ENCODE results near the gene CPNE4.

The CPNE4 gene

GRCh38 chr3:131796558-131797198 lies 238.1 kb downstream of the CPNE4 start:
- DNase-seq (ENCODE audit: low read depth): no peak

DNA sequence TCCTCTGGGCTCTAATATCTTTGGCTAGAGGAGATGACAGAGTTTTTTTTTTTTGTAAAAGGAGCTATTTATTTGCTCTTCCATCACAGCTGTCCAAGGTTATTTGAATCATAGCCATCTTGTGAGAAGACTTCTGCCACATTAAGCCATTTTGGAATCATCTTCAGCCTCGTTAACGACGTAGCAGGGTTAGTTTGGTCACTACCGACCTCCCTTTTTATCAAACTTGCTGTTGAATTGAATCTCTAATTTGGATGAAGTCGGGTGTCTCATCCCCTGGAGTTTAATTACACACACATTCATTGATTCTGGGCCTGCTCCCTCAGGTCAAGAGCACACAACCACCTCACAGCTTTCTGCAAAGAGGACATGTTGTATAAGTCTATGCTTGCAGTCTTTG lies 238.7 kb downstream of the CPNE4 start:
- no peak for DNase-seq (ENCODE audit: low read depth)

DNA sequence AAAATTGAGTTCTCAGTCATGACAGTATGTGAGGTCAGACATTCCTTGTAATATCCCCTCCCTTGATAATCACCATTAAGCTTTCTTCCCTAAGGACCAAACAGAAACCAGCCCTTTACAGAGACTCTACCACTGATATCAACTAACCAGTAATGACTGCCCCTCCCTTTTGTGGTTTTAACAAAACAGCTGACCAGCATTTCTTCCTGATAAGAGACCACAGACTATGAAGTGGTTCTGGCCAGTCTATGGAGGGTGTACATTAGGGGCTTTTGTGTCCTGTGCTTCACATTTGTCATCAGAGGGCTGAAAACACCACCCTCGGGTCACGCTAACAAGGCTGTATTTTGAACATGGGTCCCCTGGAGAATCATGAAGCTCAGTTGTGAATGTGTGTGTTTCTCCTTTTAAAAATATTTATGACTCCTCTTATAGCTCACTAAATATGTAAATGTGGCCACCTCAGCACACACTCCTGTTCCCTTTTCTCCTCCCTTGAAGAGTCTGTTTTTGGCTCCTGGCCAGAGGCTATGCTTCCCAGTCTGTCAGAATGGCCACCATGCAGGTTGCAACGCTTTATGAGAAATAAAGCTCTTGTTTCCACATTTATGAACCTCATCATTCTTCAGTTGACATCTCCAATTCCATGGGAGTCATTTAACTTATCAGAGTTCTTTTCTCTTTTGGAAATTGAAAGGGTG lies 239.3 kb downstream of the CPNE4 start:
- DNase-seq (ENCODE audit: low read depth): no peak

DNA sequence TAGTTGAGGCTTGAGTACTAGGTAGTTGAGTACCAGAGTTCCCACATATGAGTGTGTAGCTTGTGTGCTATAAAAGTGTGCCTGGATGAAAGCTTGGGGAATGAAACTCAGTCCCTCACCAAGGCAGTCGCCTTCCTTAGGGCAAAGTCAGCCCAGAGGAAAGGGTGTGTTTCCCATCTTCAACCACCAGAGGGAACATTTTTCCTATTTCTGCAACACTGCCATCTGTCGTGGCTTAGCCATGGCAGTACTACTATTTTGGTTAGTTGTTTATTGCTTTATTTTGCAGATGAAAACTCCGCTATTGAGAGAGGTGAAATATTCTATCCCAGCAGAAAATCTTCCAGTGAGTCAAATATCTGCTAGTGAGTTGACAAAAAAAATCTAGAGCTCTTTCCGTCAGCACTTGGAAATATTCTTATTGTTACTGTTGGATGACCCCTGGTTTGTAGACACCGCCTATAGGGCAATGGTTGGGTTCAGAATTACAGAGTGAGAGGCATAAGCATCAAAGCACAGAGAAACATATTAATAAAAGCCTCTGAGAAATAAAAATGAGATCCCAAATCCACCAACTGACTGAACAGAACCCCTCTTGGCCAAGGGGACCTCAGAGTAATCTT lies 239.9 kb downstream of the CPNE4 start:
- DNase-seq (ENCODE audit: low read depth): peak; percentile 43

DNA sequence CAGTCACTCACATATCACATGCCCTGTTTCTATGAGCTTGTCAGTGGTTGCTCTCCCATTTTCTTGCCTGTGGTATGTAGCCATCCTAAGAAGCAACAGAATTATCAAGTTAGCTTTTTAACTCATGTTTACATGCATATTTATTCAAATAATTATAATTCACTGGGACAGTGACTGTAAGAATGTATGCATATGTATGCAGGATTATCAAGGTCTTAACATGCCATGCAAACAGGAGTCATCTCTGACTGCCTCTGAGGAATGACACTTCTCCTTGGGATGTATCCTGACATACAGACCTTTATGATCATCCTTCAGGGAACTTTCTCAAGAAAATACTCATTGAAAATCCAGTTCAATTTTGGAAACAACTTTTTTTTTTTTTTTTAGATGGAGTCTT lies 240.9 kb downstream of the CPNE4 start:
- DNase-seq (ENCODE audit: low read depth): no peak

DNA sequence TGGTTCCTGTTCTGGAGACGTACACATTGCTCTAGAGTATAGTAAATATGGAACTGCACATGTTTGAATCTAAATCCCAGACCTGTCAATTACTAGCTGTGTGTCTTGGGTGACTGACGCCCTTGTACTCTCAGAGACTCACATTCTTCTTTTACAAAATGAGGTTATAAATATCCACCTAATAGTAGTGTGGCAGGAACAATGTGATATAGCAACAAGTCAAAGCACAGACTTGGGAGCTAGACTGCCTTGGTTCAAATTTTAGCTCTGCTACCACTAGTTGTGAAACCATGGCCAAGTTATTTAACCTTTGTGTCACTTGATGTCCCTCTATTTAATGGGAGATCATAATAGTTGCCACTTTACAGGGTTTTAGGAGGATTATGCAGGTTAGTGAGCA lies 245.6 kb downstream of the CPNE4 start:
- DNase-seq (ENCODE audit: low read depth): no peak

GRCh38 chr3:131786386-131786785 lies 248.4 kb downstream of the CPNE4 start:
- no peak for DNase-seq (ENCODE audit: low read depth)

DNA sequence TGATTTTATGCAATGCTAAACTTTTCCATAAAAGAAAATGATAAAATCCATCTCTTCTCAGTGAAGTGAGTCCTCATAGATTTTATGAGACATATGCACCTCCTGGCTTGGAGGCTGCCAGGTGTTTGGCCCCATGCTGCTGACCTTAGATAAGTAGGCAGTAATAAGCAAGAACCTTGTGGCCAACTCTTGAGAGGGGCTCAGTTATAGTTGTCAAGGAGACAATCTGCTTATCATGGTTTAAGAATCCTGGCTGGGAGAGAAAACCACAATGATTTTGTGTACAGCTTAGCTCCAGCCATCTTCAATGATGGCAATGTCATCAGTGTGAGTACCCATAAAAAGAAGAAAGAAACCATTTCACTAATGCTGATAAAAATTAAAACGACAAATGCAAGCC lies 252.1 kb downstream of the CPNE4 start:
- DNase-seq (ENCODE audit: low read depth): no peak

- no peak for DNase-seq (ENCODE audit: low read depth)
Measured at GRCh38 chr3:131778526-131778925, 256.3 kb downstream of the CPNE4 start.

DNA sequence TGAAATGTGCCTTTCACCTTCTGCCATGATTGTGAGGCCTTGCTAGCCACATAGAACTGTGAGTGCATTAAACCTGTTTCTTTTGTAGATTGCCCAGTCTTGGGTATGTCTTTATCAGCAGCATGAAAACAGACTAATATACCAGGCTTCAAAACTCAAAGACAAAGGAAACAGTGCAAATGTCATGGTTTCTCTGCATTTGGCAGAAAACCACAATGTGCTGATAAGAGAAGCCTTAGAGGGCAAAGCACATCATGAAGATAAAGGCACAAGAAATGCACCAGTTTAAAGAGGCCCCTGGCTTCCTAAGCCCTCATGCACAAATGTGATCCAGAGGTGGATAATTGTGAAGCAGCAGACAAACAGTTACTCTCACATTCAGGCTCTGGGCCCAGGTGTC lies 259.2 kb downstream of the CPNE4 start:
- DNase-seq (ENCODE audit: low read depth): no peak

GRCh38 chr3:131772269-131773026 lies 262.4 kb downstream of the CPNE4 start:
- no peak for DNase-seq (ENCODE audit: low read depth)

DNA sequence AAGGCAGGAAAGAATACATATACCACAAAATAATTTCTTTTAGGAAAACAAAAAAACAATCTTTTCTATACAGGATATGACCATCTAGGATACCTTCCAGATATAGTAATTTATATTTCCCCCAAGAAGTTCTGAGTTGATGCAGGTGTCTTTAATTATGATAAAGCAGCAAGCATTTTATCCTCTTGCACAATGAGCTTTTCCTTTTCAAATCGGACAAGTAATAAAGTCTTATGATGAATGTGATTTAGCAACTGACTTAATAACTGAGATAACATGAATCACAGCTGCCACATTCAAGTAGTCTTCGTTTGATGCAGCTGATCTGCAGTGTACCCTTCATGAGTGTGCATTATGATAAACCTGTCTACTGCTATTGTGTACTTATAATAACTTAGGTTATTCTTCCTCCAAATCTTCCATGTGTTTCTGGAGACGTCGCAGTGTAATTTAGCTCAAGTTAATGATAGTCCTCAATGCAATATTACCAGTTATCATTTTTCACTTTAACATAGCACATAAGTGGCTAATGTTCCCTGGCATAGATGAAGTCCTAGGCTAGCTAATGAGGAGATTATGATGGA lies 271.7 kb downstream of the CPNE4 start:
- DNase-seq (ENCODE audit: low read depth): no peak

DNA sequence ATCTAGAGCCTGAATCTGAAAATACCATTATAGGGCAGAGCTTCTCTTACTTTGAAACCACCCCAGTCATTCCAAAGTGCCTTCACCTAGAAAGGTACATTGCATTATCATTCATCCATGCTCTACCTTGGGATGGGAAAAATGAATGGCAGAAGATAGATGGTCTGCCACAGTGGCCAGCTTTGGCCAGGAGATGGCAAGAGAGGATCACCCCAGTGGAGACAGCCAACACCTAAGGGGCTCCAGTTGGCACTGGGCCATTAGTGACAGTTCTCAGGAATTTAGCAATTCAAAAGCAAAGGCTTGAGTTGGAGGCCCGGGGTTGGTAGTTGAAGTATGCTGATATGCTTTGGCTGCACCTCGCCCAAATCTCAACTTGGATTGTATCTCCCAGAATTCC lies 278.4 kb downstream of the CPNE4 start:
- no peak for DNase-seq (ENCODE audit: low read depth)

DNA sequence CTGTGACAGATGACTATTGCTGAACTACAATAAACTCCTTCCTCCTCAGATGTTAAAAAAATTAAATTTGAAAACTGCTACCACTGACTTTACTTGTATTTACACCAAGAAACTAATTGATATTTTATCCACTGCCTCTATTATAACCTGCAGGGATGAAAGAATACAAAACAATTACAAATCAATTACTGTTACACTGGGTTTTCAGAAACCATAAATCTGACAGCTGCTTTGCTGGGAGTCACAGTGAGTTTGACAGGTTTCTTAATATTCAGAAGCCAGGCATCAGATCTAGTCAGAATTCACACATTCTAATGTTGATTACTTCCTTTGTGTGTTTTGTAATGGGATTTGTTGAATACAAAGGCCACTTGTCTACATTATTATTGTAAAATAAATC lies 279.4 kb downstream of the CPNE4 start:
- DNase-seq (ENCODE audit: low read depth): no peak

DNA sequence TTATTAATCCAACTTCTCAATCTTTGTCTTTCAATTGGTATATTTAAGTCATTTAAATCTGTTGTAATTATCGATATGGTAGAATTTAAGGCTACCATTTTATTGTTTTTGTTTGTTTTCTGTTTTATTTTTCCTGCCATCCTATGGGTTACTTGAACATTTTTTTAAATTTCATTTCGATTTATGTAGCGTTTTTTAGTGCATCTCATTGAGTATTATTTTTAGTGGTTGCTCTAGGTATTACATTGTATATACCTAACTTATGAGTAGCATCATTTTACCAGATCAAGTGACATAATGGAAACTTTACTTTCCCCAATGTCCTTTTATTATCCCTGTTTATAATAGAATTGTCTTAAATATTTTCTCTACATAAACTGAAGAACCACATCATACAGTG lies 284.6 kb downstream of the CPNE4 start:
- DNase-seq (ENCODE audit: low read depth): no peak

- DNase-seq (ENCODE audit: low read depth): no peak
Measured at GRCh38 chr3:131749826-131750225, 285.0 kb downstream of the CPNE4 start.

GRCh38 chr3:131747466-131747865 lies 287.3 kb downstream of the CPNE4 start:
- no peak for DNase-seq (ENCODE audit: low read depth)

DNA sequence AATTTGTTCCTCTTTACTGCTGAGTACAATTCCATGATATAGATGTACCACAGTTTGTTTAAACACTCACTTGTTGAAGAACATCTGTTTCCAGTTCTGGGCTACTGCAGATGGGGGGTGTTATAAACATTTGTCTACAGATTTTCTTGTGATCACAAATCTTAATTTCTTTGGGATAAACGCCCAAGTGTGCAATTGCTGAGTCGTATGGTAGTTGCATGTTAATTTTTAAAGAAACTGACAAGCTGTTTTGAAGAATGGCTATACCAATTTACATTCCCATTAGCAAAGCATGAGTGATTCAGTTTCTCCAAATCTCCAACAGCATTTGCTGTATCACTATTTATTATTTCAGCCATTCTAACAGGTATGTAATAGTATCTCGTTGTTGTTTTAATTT lies 290.0 kb downstream of the CPNE4 start:
- no peak for DNase-seq (ENCODE audit: low read depth)

- no peak for DNase-seq (ENCODE audit: low read depth)
Measured at GRCh38 chr3:131743126-131743525, 291.7 kb downstream of the CPNE4 start.

- DNase-seq (ENCODE audit: low read depth): no peak
Measured at GRCh38 chr3:131739211-131739610, 295.6 kb downstream of the CPNE4 start.

DNA sequence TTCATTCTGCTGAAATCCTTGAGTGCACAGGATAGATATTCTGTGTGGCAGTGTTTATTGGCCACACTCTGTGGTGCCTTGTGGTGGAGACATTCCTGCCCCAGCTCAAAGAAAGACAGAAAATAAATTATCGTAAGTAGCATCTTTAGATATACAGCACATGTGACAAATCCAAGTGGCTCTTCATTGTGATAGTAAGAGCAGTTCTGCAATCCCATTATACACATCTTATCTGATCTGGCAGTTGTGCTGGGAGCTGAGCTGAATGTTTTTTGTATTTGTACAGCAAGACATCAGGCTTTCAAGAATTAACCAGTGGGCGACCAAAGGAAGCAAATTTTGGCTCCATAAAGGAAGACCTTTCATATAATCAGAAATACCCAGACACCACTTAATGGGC lies 296.7 kb downstream of the CPNE4 start:
- no peak for DNase-seq (ENCODE audit: low read depth)

GRCh38 chr3:131735544-131735943 lies 299.3 kb downstream of the CPNE4 start:
- no peak for DNase-seq (ENCODE audit: low read depth)

GRCh38 chr3:131735116-131735515 lies 299.7 kb downstream of the CPNE4 start:
- no peak for DNase-seq (ENCODE audit: low read depth)

All from fibroblast of gingiva (primary cell).